SK-N-SH (cell line): ENCODE data around the gene SUPT5H. TPM values are rescaled to one million over a fixed set of nuclear protein-coding genes. Genes with fewer than 3 reads are reported as not detected.

Experiments used
- CTCF ChIA-PET: fragments of 300-600, 350-600 bp; formaldehyde crosslinking; extraction: SDS; loops from one replicate; lab custom pipeline; 2021; lab: Yijun Ruan, JAX
- POLR2A ChIA-PET: fragments of 350-600 bp; sonication (Branson Sonifier 250); formaldehyde crosslinking; extraction: SDS; loops from one replicate; lab custom pipeline; 2020; ENCODE audit warnings: antibody characterized with exemption, inconsistent platforms; lab: Yijun Ruan, JAX
- DNase-seq: peaks from one replicate; pipeline ENCODE4 v3.0.0; 2012
- H2AFZ ChIP-seq: fragments of 200-600 bp; sonication (generic); 2 replicates; pipeline ENCODE4 v1.8.1; 2016; ENCODE audit warnings: antibody characterized with exemption, mild to moderate bottlenecking, low read depth
- H3F3A ChIP-seq: fragments of 200-600 bp; sonication (generic); replicated peaks from 2 replicates; pipeline ENCODE3; 2016; ENCODE audit warnings: antibody characterized with exemption, mild to moderate bottlenecking; ENCODE audit not compliant: insufficient read depth
- H3K27ac ChIP-seq, 2 experiments: fragments of 200-500 bp in 1 of 2; fragments of 200-600 bp in 1 of 2; sonication (Bioruptor generic) in 1 of 2; sonication (generic), shearing (Covaris generic) in 1 of 2; 2 replicates each; pipeline versions ENCODE4 v1.5.1 to v1.6.1; 2014 to 2016; ENCODE audit warnings: low read depth in 2 of 2, inconsistent platforms in 1 of 2, low read length in 1 of 2, mild to moderate bottlenecking in 1 of 2, mixed read lengths in 1 of 2
- H3K27me3 ChIP-seq: fragments of 200-600 bp; sonication (generic), shearing (Covaris generic); 2 replicates; pipeline ENCODE4 v1.6.1; 2016; ENCODE audit warnings: mixed run types; ENCODE audit not compliant: insufficient read depth
- H3K36me3 ChIP-seq, 2 experiments: fragments of 200-500 bp in 1 of 2; fragments of 200-600 bp in 1 of 2; sonication (Bioruptor generic) in 1 of 2; sonication (generic) in 1 of 2; replicated peaks in 1 of 2; 2 replicates each; pipeline versions ENCODE3 to v1.5.1; 2014 to 2016; ENCODE audit warnings: low read length in 1 of 2, mild to moderate bottlenecking in 1 of 2; ENCODE audit not compliant: insufficient read depth in 2 of 2, control insufficient read depth in 1 of 2
- H3K4me1 ChIP-seq, 2 experiments: fragments of 200-500 bp in 1 of 2; fragments of 200-600 bp in 1 of 2; sonication (Bioruptor generic) in 1 of 2; sonication (generic), shearing (Covaris generic) in 1 of 2; 2 replicates each; pipeline versions ENCODE4 v1.5.1 to v1.6.1; 2014 to 2016; ENCODE audit warnings: low read depth in 1 of 2, low read length in 1 of 2, mixed run types in 1 of 2; ENCODE audit not compliant: insufficient read depth in 2 of 2, control insufficient read depth in 1 of 2
- H3K4me2 ChIP-seq: fragments of 200-600 bp; sonication (generic), shearing (Covaris generic); 2 replicates; pipeline ENCODE4 v1.6.1; 2017; ENCODE audit warnings: mixed run types
- H3K4me3 ChIP-seq, 2 experiments: fragments of 200-500 bp in 1 of 2; fragments of 200-600 bp in 1 of 2; sonication (Bioruptor generic) in 1 of 2; sonication (generic), shearing (Covaris generic) in 1 of 2; 2 replicates each; pipeline versions ENCODE4 v1.5.1 to v1.8.1; 2014 to 2016; ENCODE audit warnings: low read depth in 2 of 2, inconsistent platforms in 1 of 2, low read length in 1 of 2, mild to moderate bottlenecking in 1 of 2, mixed read lengths in 1 of 2, moderate library complexity in 1 of 2
- H3K79me2 ChIP-seq: fragments of 200-600 bp; sonication (generic); 2 replicates; pipeline ENCODE4 v1.8.1; 2017; ENCODE audit warnings: mild to moderate bottlenecking; ENCODE audit not compliant: insufficient read depth
- H3K9ac ChIP-seq: fragments of 200-600 bp; sonication (generic); 2 replicates; pipeline ENCODE4 v1.6.1; 2017; ENCODE audit warnings: mixed run types
- H3K9me2 ChIP-seq: fragments of 200-600 bp; sonication (generic); 2 replicates; pipeline ENCODE4 v1.6.1; 2017; ENCODE audit warnings: mixed run types
- H3K9me3 ChIP-seq: fragments of 200-600 bp; sonication (generic); 2 replicates; pipeline ENCODE4 v1.6.1; 2017; ENCODE audit warnings: mixed run types, mild to moderate bottlenecking, moderate library complexity
- H4K20me1 ChIP-seq: fragments of 200-600 bp; sonication (generic); 2 replicates; pipeline ENCODE4 v1.6.1; 2017; ENCODE audit warnings: mild to moderate bottlenecking, mixed run types; ENCODE audit not compliant: insufficient read depth
- FOXJ3 ChIP-seq: sonication (generic); formaldehyde crosslinking; IDR thresholded peaks from 2 replicates; pipeline ENCODE4 v1.5.1; 2020; ENCODE audit warnings: mild to moderate bottlenecking, missing genetic modification reagents
- JUND ChIP-seq: IDR thresholded peaks from 2 replicates; pipeline ENCODE4 v1.4.0; 2012
- MAX ChIP-seq: IDR thresholded peaks from 2 replicates; pipeline ENCODE4 v1.4.0; 2012; ENCODE audit warnings: low read depth
- MEF2A ChIP-seq: IDR thresholded peaks from 2 replicates; pipeline ENCODE4 v1.4.0; 2012; ENCODE audit warnings: low read depth, borderline replicate concordance
- NFIC ChIP-seq: IDR thresholded peaks from 2 replicates; pipeline ENCODE4 v1.4.0; 2012; ENCODE audit warnings: borderline replicate concordance
- POLR2AphosphoS5 ChIP-seq: IDR thresholded peaks from 2 replicates; pipeline ENCODE4 v1.6.1; 2012; ENCODE audit warnings: low read depth, low read length
- REST ChIP-seq: IDR thresholded peaks from 2 replicates; pipeline ENCODE4 v1.6.1; 2012; ENCODE audit warnings: mild to moderate bottlenecking, low read depth, low read length, moderate library complexity
- RXRA ChIP-seq: IDR thresholded peaks from 2 replicates; pipeline ENCODE4 v1.4.0; 2012; ENCODE audit warnings: low read depth, mild to moderate bottlenecking, borderline replicate concordance
- SIN3A ChIP-seq: IDR thresholded peaks from 2 replicates; pipeline ENCODE4 v1.6.1; 2012; ENCODE audit warnings: low read depth, mild to moderate bottlenecking, low read length, moderate library complexity, borderline replicate concordance
- USF1 ChIP-seq: IDR thresholded peaks from 2 replicates; pipeline ENCODE4 v1.4.0; 2012; ENCODE audit warnings: low read depth, borderline replicate concordance
- WGBS: methylation state at CpG from one replicate; pipeline ENCODE4 v1.1.6; 2017; ENCODE audit warnings: low lambda C conversion rate; 5-methylcytosine and 5-hydroxymethylcytosine counted together
- polyA plus RNA-seq, 3 experiments: library from polyadenylated mRNA; depleted of rRNA; stranded (reverse); fragments of >200 nt; gene quantifications; 2 replicates each; pipeline ENCODE4 v1.2.3, GENCODE V29; 2012
- TF ChIP-seq, protein P1 (sequence below): IDR thresholded peaks from 2 replicates; pipeline ENCODE4 v1.4.0; 2012; ENCODE audit warnings: low read depth, borderline replicate concordance
- TF ChIP-seq, protein P2 (sequence below): IDR thresholded peaks from 2 replicates; pipeline ENCODE4; 2012

The SUPT5H gene
- polyA plus RNA-seq, 1 of the 3 experiments (the other 2 are of a cell fraction): 137 TPM

DNA sequence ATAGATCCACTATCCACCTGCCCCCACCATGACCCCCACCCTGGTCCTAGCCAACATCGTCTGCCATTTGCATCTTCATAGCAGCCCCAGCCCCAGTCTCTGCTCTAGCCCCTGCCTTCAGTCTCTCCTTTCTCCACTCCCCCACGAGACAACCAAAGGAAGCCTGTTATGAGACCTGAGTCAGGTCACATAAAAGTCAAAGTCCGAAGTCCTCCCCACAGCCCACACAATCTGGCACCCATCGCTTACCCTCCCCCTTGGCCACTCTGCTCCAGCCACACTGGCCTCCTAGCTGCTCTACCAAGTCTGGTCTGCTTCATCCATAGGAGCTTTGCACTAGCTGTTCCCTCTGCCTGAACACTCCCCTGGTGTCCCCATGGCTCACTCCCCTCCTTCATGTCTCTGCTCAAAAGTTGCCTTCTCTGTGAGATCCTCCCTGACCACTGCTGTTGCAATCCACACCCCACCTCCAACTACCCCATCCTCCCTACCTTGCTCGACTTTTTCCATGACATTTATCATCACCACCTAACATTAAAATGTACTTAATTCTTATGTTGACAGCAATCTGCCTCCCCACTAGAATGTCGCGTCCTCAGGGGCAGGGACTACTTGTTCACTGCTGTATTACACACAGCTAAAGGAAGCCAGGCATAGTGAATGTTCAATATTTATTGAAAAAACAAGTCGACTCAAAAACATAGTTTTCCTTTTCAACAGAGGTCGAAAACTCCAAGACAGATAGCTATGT, 34.1 kb upstream of the SUPT5H start:
- ChIA-PET CTCF (interaction anchor here (0.6 to 5.1 kb wide), 19 partner anchors 9 to 289 kb away, joined by 3 to 106 read pairs (median 6); partner anchors contain the start of genes EID2B, MED29, PAF1 and RPS16), POLR2A (interaction anchor here (0.6 to 1.8 kb wide), 3 partner anchors 13 to 25 kb away, joined by 3 to 14 read pairs (median 4); partner anchors contain the start of gene RPS16)
- WGBS: 41% methylated on average over 9 of the region's 9 CpGs
- peaks cover 29 to 44% of the 10 kb centered on the region in 2 experiments; a peak in 3 of 4 replicates for H3K4me1 ChIP-seq
- DNase-seq: no peak
- peak overlapping the region; percentile 66 to 92; a peak in 3 of 4 replicates for H3K4me3 ChIP-seq
- peak overlapping the region; percentile 43 for H3K9ac ChIP-seq
- peaks cover 29% of the 10 kb centered on the region for H4K20me1 ChIP-seq
- no peaks in the 10 kb centered on the region for H3K9me2 ChIP-seq
- H3K27me3 ChIP-seq: no peaks in the 10 kb centered on the region
- H3K79me2 ChIP-seq: peaks cover 64% of the 10 kb centered on the region
- peaks cover 33% of the 10 kb centered on the region for H3F3A ChIP-seq
- H3K9me3 ChIP-seq: no peaks in the 10 kb centered on the region
- peaks cover 3 to 7% of the 10 kb centered on the region in 2 experiments for H3K36me3 ChIP-seq
- TF ChIP-seq POLR2AphosphoS5: no peak
- TF ChIP-seq USF1: no peak
- no peak for TF ChIP-seq MAX
- TF ChIP-seq, protein P1, sequence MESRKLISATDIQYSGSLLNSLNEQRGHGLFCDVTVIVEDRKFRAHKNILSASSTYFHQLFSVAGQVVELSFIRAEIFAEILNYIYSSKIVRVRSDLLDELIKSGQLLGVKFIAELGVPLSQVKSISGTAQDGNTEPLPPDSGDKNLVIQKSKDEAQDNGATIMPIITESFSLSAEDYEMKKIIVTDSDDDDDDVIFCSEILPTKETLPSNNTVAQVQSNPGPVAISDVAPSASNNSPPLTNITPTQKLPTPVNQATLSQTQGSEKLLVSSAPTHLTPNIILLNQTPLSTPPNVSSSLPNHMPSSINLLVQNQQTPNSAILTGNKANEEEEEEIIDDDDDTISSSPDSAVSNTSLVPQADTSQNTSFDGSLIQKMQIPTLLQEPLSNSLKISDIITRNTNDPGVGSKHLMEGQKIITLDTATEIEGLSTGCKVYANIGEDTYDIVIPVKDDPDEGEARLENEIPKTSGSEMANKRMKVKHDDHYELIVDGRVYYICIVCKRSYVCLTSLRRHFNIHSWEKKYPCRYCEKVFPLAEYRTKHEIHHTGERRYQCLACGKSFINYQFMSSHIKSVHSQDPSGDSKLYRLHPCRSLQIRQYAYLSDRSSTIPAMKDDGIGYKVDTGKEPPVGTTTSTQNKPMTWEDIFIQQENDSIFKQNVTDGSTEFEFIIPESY: no peak
- TF ChIP-seq, protein P2, sequence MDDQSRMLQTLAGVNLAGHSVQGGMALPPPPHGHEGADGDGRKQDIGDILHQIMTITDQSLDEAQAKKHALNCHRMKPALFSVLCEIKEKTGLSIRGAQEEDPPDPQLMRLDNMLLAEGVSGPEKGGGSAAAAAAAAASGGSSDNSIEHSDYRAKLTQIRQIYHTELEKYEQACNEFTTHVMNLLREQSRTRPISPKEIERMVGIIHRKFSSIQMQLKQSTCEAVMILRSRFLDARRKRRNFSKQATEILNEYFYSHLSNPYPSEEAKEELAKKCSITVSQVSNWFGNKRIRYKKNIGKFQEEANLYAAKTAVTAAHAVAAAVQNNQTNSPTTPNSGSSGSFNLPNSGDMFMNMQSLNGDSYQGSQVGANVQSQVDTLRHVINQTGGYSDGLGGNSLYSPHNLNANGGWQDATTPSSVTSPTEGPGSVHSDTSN: no peak
- no peak for TF ChIP-seq MEF2A
- no peak for TF ChIP-seq NFIC
- no peak for TF ChIP-seq FOXJ3
- TF ChIP-seq REST: no peak
- TF ChIP-seq JUND: no peak
- no peak for TF ChIP-seq RXRA
- no peak for TF ChIP-seq SIN3A
- peak overlapping the region; percentile 74 to 91 for H3K27ac ChIP-seq
- peak overlapping the region; percentile 92 for H3K4me2 ChIP-seq
- no peak overlapping the region for H2AFZ ChIP-seq
